ENCODE results near the gene RNF111.
"Not testable (repeated sequence)": the region's sequence is repeated elsewhere in the genome, so short reads cannot be mapped to it uniquely, and the experiment has no call there.

The RNF111 gene

GRCh38 chr15:59133929-59134427 lies 146.5 kb downstream of the RNF111 start:
- DNase-seq (ENCODE audit: low read depth) = no peak

GRCh38 chr15:59137566-59137965 lies 150.1 kb downstream of the RNF111 start:
- DNase-seq (ENCODE audit: low read depth) = no peak

- DNase-seq (ENCODE audit: low read depth) = peak; percentile 39
Observed at GRCh38 chr15:59138243-59138642, 150.8 kb downstream of the RNF111 start.

- no peak for DNase-seq (ENCODE audit: low read depth)
Observed at GRCh38 chr15:59140422-59141226, 153.2 kb downstream of the RNF111 start.

- DNase-seq (ENCODE audit: low read depth) = no peak
Observed at GRCh38 chr15:59143281-59143680, 155.8 kb downstream of the RNF111 start.

GRCh38 chr15:59144594-59144993 lies 157.1 kb downstream of the RNF111 start:
- not testable (repeated sequence) for DNase-seq (ENCODE audit: low read depth)
